WTC11 (cell line): ENCODE data around the gene GALNT9.

Source experiments
- FOXJ3 ChIP-seq: sonication (generic); formaldehyde crosslinking; IDR thresholded peaks from 2 replicates; pipeline ENCODE4 v1.9.0; 2021; ENCODE audit warnings: missing genetic modification reagents, mild to moderate bottlenecking, borderline replicate concordance
- JUN ChIP-seq: sonication (generic); formaldehyde crosslinking; IDR thresholded peaks from 2 replicates; pipeline ENCODE4 v1.8.0; 2023; ENCODE audit warnings: mild to moderate bottlenecking, missing genetic modification reagents
- KAT7 ChIP-seq: sonication (generic); formaldehyde crosslinking; IDR thresholded peaks from 2 replicates; pipeline ENCODE4 v1.8.1; 2023; ENCODE audit warnings: missing genetic modification reagents, mild to moderate bottlenecking, borderline replicate concordance
- NR3C1 ChIP-seq: sonication (generic); formaldehyde crosslinking; conservative IDR thresholded peaks from 2 replicates; pipeline ENCODE4 v1.8.1; 2023; ENCODE audit warnings: low read depth, mild to moderate bottlenecking, missing genetic modification reagents
- SP1 ChIP-seq: sonication (generic); formaldehyde crosslinking; conservative IDR thresholded peaks from 2 replicates; pipeline ENCODE4 v1.8.1; 2022; ENCODE audit warnings: missing genetic modification reagents
- ZNF138 ChIP-seq: sonication (generic); formaldehyde crosslinking; conservative IDR thresholded peaks from 2 replicates; pipeline ENCODE4 v1.8.1; 2022; ENCODE audit warnings: mild to moderate bottlenecking, moderate library complexity, missing genetic modification reagents
- ZNF423 ChIP-seq: fragments of 250-450 bp; sonication (Bioruptor Pico); IDR thresholded peaks from 2 replicates; pipeline ENCODE4 v2.1.2; 2022; ENCODE audit warnings: mild to moderate bottlenecking, moderate library complexity
- TF ChIP-seq, protein P1 (sequence below): sonication (generic); formaldehyde crosslinking; IDR thresholded peaks from 2 replicates; pipeline ENCODE4 v1.8.1; 2023; ENCODE audit warnings: mild to moderate bottlenecking, missing genetic modification reagents, moderate library complexity
- TF ChIP-seq, protein P2 (sequence below): fragments of 200-600 bp; IDR thresholded peaks from 2 replicates; pipeline ENCODE4 v1.8.0; 2022; ENCODE audit warnings: antibody characterized with exemption
- TF ChIP-seq, protein P3 (sequence below): sonication (generic); formaldehyde crosslinking; IDR thresholded peaks from 2 replicates; pipeline ENCODE4 v1.8.1; 2023; ENCODE audit warnings: mild to moderate bottlenecking, moderate library complexity, missing genetic modification reagents
- TF ChIP-seq, protein P4 (sequence below): sonication (generic); formaldehyde crosslinking; IDR thresholded peaks from 2 replicates; pipeline ENCODE4 v1.8.1; 2022; ENCODE audit warnings: missing genetic modification reagents, borderline replicate concordance
- TF ChIP-seq, protein P5 (sequence below): sonication (generic); formaldehyde crosslinking; IDR thresholded peaks from 2 replicates; pipeline ENCODE4 v1.8.1; 2023; ENCODE audit warnings: mild to moderate bottlenecking, missing genetic modification reagents, moderate library complexity
- TF ChIP-seq, protein P6 (sequence below): sonication (generic); formaldehyde crosslinking; IDR thresholded peaks from 2 replicates; pipeline ENCODE4 v1.8.0; 2022; ENCODE audit warnings: missing genetic modification reagents

DNA sequence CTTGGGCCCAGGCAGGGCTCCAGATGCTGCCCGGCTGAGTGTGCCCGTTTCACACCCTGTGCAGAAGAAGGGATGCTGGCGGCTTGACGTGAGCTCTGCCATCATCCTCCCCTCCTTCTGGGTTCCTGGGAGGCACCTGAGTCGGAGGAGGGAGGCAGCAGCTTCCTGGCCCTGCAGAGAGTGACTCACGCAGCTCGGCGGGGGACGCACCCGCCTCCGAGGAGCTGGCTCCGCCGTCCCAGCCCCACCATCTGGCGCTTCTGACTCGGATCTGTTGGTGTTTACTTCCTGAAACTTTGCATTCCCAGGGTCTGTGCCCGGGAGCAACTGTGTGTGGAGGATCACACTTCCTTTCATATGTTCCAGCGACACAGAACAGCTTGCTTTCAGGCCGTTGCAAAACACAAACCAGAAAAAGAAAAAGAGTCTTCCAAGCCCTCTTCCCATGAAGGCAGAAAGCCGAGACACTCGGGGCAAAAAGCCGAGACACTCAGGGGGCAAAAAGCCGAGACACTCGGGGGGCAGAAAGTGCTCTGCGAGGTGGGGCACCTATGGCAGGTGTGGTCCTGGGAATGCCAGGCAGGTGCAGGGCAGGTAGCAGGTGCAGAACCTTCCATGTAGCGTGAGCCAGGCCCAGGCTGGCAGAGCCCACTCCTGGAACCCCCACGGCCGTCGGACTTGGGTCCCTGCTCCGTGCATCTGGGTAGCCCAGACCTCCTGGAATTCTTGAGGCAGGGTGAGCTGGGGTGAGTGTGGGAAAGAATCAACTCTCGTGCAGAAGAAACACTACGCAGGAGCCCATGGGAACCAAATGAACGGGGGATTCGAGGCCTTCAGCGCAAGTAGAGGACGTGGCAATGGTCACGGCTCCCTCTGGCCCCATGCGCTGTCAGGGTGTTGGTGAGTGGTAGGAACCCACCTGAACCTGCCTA is 27.6 kb upstream of the GALNT9 start:
- no peak for TF ChIP-seq FOXJ3 (CRISPR knock-in tag)
- no peak for TF ChIP-seq KAT7 (CRISPR knock-in tag)
- TF ChIP-seq, protein P1, sequence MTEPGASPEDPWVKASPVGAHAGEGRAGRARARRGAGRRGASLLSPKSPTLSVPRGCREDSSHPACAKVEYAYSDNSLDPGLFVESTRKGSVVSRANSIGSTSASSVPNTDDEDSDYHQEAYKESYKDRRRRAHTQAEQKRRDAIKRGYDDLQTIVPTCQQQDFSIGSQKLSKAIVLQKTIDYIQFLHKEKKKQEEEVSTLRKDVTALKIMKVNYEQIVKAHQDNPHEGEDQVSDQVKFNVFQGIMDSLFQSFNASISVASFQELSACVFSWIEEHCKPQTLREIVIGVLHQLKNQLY (CRISPR knock-in tag) = no peak
- peak; percentile 4; the same call in 1 of the 2 replicates for TF ChIP-seq ZNF423 (CRISPR knock-in tag)
- TF ChIP-seq, protein P2, sequence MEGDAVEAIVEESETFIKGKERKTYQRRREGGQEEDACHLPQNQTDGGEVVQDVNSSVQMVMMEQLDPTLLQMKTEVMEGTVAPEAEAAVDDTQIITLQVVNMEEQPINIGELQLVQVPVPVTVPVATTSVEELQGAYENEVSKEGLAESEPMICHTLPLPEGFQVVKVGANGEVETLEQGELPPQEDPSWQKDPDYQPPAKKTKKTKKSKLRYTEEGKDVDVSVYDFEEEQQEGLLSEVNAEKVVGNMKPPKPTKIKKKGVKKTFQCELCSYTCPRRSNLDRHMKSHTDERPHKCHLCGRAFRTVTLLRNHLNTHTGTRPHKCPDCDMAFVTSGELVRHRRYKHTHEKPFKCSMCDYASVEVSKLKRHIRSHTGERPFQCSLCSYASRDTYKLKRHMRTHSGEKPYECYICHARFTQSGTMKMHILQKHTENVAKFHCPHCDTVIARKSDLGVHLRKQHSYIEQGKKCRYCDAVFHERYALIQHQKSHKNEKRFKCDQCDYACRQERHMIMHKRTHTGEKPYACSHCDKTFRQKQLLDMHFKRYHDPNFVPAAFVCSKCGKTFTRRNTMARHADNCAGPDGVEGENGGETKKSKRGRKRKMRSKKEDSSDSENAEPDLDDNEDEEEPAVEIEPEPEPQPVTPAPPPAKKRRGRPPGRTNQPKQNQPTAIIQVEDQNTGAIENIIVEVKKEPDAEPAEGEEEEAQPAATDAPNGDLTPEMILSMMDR = no peak
- no peak for TF ChIP-seq JUN (CRISPR knock-in tag)
- TF ChIP-seq ZNF138 (CRISPR knock-in tag) = no peak
- TF ChIP-seq, protein P3, sequence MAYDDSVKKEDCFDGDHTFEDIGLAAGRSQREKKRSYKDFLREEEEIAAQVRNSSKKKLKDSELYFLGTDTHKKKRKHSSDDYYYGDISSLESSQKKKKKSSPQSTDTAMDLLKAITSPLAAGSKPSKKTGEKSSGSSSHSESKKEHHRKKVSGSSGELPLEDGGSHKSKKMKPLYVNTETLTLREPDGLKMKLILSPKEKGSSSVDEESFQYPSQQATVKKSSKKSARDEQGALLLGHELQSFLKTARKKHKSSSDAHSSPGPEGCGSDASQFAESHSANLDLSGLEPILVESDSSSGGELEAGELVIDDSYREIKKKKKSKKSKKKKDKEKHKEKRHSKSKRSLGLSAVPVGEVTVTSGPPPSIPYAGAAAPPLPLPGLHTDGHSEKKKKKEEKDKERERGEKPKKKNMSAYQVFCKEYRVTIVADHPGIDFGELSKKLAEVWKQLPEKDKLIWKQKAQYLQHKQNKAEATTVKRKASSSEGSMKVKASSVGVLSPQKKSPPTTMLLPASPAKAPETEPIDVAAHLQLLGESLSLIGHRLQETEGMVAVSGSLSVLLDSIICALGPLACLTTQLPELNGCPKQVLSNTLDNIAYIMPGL (CRISPR knock-in tag) = no peak
- TF ChIP-seq, protein P4, sequence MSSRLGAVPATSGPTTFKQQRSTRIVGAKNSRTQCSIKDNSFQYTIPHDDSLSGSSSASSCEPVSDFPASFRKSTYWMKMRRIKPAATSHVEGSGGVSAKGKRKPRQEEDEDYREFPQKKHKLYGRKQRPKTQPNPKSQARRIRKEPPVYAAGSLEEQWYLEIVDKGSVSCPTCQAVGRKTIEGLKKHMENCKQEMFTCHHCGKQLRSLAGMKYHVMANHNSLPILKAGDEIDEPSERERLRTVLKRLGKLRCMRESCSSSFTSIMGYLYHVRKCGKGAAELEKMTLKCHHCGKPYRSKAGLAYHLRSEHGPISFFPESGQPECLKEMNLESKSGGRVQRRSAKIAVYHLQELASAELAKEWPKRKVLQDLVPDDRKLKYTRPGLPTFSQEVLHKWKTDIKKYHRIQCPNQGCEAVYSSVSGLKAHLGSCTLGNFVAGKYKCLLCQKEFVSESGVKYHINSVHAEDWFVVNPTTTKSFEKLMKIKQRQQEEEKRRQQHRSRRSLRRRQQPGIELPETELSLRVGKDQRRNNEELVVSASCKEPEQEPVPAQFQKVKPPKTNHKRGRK (CRISPR knock-in tag) = no peak
- no peak for TF ChIP-seq SP1
- TF ChIP-seq, protein P5, sequence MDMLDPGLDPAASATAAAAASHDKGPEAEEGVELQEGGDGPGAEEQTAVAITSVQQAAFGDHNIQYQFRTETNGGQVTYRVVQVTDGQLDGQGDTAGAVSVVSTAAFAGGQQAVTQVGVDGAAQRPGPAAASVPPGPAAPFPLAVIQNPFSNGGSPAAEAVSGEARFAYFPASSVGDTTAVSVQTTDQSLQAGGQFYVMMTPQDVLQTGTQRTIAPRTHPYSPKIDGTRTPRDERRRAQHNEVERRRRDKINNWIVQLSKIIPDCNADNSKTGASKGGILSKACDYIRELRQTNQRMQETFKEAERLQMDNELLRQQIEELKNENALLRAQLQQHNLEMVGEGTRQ (CRISPR knock-in tag) = no peak
- TF ChIP-seq, protein P6, sequence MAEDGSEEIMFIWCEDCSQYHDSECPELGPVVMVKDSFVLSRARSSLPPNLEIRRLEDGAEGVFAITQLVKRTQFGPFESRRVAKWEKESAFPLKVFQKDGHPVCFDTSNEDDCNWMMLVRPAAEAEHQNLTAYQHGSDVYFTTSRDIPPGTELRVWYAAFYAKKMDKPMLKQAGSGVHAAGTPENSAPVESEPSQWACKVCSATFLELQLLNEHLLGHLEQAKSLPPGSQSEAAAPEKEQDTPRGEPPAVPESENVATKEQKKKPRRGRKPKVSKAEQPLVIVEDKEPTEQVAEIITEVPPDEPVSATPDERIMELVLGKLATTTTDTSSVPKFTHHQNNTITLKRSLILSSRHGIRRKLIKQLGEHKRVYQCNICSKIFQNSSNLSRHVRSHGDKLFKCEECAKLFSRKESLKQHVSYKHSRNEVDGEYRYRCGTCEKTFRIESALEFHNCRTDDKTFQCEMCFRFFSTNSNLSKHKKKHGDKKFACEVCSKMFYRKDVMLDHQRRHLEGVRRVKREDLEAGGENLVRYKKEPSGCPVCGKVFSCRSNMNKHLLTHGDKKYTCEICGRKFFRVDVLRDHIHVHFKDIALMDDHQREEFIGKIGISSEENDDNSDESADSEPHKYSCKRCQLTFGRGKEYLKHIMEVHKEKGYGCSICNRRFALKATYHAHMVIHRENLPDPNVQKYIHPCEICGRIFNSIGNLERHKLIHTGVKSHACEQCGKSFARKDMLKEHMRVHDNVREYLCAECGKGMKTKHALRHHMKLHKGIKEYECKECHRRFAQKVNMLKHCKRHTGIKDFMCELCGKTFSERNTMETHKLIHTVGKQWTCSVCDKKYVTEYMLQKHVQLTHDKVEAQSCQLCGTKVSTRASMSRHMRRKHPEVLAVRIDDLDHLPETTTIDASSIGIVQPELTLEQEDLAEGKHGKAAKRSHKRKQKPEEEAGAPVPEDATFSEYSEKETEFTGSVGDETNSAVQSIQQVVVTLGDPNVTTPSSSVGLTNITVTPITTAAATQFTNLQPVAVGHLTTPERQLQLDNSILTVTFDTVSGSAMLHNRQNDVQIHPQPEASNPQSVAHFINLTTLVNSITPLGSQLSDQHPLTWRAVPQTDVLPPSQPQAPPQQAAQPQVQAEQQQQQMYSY (CRISPR knock-in tag) = no peak
- TF ChIP-seq NR3C1 (CRISPR knock-in tag) = no peak
